NCI-H446 treated with DMSO at 0.1 percent for 48 hours (cell line): ENCODE measurements around the gene SYT1.
"Not testable (repeated sequence)": the region's sequence is repeated elsewhere in the genome, so short reads cannot be mapped to it uniquely, and the experiment has no call there.

Source experiments
- DNase-seq: peaks from one replicate; lab custom pipeline; 2025; lab: John Stamatoyannopoulos, UW

SYT1 gene

GRCh38 chr12:79407671-79408622 lies 543.4 kb downstream of the SYT1 start:
- DNase-seq = peak; percentile 65

GRCh38 chr12:79408689-79409088 lies 544.1 kb downstream of the SYT1 start:
- no peak for DNase-seq

GRCh38 chr12:79409562-79409961 lies 545.0 kb downstream of the SYT1 start:
- DNase-seq = peak; percentile 55

- DNase-seq = no peak
Observed at GRCh38 chr12:79411791-79412190, 547.2 kb downstream of the SYT1 start.

- no peak for DNase-seq
Observed at GRCh38 chr12:79413796-79414195, 549.2 kb downstream of the SYT1 start.

GRCh38 chr12:79414252-79414651 lies 549.7 kb downstream of the SYT1 start:
- DNase-seq = no peak

- DNase-seq = no peak
Observed at GRCh38 chr12:79415321-79415720, 550.7 kb downstream of the SYT1 start.

GRCh38 chr12:79415746-79416435 lies 551.3 kb downstream of the SYT1 start:
- no peak for DNase-seq

GRCh38 chr12:79420146-79420618 lies 555.6 kb downstream of the SYT1 start:
- peak; percentile 3 for DNase-seq

GRCh38 chr12:79421236-79421740 lies 556.7 kb downstream of the SYT1 start:
- DNase-seq = no peak

- DNase-seq = no peak
Observed at GRCh38 chr12:79422060-79422812, 557.7 kb downstream of the SYT1 start.

GRCh38 chr12:79423560-79423959 lies 559.0 kb downstream of the SYT1 start:
- no peak for DNase-seq

- no peak for DNase-seq
Observed at GRCh38 chr12:79424109-79424721, 559.6 kb downstream of the SYT1 start.

GRCh38 chr12:79426121-79426520 lies 561.5 kb downstream of the SYT1 start:
- DNase-seq = no peak

GRCh38 chr12:79426744-79427143 lies 562.2 kb downstream of the SYT1 start:
- DNase-seq = not testable (repeated sequence)

GRCh38 chr12:79433465-79434072 lies 569.0 kb downstream of the SYT1 start:
- no peak for DNase-seq

- no peak for DNase-seq
Observed at GRCh38 chr12:79434561-79434960, 570.0 kb downstream of the SYT1 start.

GRCh38 chr12:79435742-79436141 lies 571.2 kb downstream of the SYT1 start:
- no peak for DNase-seq

- DNase-seq = no peak
Observed at GRCh38 chr12:79438480-79439174, 574.1 kb downstream of the SYT1 start.

GRCh38 chr12:79439175-79439825 lies 574.7 kb downstream of the SYT1 start:
- no peak for DNase-seq
